HG02943 (cell line): ENCODE measurements around the gene SH3BP1.
"Not testable (repeated sequence)": the region's sequence is repeated elsewhere in the genome, so short reads cannot be mapped to it uniquely, and the experiment has no call there.

ENCODE experiments used
- ATAC-seq: cut with Tn5 transposase; IDR thresholded peaks from one replicate; pipeline ENCODE4 v1.9.1; 2021; ENCODE audit warnings: mild to moderate bottlenecking, low read depth, moderate library complexity; ENCODE audit not compliant: unreplicated experiment

SH3BP1 gene

DNA sequence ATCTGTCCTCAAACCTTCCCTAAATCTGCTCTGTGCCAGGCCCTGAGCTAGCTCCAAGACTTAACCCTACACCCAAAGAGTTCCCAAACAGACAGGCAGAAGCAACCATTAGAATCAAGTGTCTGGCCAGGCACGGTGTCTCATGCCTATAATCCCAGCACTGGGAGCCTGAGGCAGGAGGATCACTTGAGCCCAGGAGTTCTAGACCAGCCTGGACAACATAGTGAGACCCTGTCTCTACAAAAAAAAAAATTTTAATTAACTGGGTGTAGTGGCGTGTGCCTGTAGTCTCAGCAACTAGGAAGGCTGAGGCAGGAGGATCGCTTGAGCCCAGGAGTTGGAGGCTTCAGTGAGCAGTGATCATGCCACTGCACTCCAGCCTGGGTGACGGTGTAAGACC, 17.1 kb downstream of the SH3BP1 start:
- ATAC-seq = not testable (repeated sequence)

DNA sequence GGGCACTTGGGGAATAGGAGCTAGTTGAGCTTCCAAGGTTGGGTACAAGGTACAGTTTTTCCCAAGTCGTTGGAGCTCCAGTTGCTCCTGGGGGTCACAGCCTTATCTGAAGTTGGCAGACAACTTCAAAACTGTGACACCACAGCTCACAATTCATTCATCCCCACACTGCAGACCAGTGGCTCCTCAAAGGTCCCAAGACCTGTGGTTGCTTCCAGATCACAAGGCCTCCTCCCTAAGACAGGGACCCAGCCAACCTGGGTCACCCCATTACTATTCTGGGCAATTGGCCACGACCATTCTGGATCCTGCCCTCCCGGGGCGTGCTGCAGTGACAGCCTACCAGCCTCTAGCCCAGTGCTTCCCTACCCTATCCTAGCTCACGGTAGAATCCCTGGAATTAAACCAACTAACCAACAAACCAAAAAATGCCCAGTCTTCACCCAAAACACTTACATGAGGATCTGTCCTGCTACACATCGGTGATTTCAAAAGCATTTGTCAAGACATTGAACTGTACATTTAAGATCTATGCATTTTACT, 18.2 kb downstream of the SH3BP1 start:
- no peak for ATAC-seq

DNA sequence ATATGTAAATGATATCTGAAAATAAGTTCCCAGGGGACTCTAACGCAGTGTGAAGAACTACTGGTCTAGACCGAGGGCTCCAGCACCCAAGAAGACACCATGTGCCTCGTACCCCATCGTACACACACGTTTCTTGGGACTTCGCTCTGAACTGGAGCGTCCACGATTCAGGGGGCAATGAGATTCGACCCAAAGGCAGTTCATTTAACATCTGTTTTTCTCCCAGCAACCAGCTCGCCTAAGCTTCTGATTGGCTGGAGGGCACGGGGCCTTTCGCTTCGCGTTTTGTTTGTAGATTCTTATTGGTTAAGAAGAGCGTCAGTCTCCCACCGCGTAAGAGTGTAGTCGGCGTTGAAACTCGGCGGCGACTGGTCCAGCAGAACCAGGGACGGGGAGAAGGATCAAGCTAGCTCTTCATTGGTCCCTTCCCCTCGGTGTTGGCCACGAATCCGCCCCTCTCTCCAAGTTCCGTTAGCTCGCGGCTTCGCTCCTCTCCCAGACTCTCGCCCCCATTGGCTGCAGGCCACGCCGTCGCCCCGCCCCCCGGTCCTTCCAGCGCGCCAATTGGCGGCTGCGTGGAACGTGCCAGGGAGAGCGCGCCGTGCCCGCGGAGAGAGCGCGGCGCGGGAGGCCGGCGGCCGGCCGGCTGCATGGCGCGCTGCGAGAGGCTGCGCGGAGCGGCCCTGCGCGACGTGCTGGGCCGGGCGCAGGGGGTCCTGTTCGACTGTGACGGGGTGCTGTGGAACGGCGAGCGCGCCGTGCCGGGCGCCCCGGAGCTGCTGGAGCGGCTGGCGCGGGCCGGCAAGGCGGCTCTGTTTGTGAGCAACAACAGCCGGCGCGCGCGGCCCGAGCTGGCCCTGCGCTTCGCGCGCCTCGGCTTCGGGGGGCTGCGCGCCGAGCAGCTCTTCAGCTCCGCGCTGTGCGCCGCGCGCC, 18.9 kb downstream of the SH3BP1 start, which contains the start of gene PDXP:
Gene PDXP, plus strand, starts transcription at position 591 of the 933 bp plus-strand sequence. Its CDS starts 60 bp downstream, at position 651.
- peak; percentile 88 for ATAC-seq

DNA sequence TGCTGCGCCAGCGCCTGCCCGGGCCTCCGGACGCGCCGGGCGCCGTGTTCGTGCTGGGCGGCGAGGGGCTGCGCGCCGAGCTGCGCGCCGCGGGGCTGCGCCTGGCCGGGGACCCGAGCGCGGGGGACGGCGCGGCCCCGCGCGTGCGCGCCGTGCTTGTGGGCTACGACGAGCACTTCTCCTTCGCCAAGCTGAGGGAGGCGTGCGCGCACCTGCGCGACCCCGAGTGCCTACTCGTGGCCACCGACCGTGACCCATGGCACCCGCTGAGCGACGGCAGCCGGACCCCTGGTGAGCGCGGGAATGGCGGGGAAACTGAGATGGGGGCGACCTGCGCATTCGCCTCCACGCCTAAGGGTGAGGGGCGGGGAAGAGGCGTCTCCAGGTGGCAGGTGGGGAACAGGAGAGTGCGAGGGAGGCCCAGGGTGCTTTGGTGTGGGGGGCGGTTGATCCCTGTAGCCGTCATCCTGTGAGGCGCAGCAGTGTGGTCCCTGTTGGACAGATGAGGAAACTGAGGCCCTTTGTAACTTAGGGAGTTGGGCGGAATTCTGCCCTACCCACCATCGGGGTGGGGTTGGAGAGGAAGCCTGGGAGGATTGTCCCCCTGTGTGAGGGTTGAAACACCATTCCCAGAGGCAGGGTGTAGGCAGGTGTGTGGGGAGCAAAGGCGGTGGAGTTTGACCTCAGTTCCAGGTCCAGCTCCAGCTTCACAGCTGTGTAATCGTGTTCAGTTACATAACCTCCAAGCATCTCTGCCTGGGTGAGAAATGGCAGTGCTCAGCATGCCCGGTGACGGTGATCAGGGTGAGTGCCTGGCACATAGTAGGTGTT, 19.8 kb downstream of the SH3BP1 start:
- peak; percentile 17 for ATAC-seq

DNA sequence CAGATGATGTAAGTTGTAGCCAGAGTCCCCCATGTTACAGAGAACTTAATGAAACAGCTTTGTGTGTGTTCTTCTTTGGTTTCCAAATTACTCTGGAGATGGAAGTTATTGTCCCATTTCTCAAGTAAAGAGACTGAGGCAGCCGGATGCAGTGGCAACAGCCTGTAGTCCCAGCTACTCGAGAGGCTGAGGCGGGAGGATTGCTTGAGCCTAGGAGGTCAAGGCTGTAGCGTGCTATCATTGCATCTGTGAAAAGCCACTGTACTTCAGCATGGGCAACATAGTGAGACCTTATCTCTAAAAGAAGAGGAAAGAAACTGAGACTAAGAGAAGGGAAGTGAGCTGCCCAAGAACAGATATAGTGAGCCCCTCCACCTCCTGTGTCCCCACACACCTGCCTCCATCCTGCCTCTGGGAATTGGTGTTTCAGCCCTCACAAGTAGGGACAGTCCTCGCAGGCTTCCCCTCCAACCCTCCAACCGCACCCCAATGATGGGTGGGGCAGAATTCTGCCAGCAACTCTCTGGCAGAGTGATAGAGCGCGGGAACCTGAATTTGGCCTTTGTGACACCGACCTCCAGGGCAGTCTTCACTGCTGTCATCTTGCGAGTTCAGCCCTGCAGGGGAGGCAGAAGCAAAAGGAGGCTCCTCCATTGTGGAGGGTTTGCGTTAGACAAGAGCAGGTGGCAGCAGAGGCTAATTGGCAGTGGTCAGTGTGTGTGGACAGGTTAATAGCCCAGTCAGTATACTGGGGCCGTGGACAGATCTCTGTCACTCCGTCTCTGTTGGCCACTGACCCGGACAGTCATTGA, 20.6 kb downstream of the SH3BP1 start:
- no peak for ATAC-seq

DNA sequence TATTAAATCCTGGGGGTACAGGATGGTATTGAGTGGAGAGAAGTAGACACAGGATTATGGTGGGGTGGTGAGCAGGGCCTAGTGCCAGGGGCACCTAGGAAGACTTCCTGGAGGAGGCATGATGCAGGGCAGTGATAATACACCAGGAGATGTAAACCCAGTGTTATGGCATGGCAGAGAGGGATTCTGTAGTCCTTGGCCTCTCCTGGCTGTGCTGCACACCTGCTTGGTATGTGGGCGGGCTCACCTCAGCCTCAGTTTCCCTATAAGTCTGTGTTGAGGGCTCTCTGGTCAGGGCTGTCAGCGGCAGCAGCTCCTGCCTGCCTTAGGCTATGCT, 21.2 kb downstream of the SH3BP1 start:
- no peak for ATAC-seq

DNA sequence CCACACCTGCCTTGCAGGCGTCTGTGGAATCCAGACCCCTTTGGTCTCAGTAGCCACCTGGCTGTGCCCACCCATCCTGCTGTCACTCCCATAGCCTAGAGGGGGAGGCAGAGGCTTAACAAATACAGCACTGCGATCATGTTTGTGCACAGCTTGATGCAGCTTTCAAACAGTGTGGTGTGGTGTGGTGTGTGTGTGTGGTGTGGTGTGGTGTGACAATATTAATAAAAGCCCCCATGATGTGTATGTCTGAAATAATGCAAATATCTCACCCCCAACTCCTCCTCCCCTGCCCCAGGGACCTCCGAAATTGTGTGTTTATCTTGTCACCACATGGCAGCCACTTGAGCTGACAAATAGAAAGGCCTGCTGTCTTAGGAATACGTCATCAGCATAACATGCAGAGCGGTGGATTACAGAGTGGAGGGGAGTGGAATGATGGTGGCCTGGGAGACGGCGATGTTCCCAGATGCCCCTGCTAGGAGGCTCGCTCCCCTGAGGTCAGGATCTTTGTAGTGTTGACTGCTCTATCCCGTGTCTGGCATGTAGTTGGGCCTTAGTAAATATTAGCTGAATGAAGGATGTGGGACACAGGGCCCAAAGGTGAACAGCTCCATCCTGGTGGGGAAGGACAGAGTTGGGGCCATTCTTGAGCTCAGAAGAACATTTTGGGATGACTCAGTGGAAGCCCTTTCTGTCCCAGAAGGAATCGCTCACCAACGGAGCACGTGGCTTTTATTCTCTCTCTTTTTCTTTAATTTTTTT, 21.9 kb downstream of the SH3BP1 start:
- ATAC-seq = no peak

DNA sequence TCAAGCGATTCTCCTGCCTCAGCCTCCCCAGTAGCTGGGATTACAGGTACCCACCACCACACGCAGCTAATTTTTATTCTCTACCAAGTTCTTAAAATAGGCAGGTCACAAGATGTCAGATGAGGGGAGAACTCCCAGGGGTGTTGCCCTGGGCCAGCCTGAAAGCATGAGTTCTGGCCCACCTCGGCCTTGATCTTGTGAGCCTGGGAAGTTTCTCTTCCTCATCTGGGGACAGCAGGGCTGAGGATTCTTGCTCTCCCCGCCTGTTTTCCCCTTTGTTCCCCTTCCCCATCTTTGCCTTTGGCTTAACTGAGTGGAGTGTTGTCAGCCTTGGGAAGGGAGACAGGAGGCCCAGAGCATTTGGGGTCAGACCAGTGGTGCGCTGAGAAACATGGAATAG, 22.6 kb downstream of the SH3BP1 start:
- ATAC-seq = no peak

DNA sequence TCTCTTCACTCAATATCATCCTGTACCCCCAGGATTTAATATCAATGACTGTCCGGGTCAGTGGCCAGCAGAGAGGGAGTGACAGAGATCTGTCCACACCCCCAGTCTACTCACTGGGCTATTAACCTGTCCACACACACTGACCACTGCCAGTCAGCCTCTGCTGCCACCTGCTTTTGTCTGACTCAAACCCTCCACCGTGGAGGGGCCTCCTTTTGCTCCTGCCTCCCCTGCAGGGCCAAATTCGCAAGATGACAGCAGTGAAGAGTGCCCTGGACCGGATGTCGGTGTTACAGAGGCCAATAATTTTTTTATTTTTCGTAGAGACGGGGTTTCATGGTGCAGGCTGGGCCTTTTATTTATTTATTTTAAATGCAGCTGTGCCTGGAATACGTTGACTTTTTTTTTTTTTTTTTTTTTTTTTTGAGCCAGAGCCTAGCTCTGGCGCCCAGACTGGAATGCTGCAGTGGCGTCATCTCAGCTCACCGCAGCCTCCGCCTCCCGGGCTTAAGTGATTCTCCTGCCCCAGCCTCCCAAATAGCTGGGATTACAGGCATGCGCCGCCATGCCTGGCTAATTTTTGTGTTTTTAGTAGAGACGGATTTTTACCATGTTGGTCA, 24.2 kb downstream of the SH3BP1 start:
- no peak for ATAC-seq

DNA sequence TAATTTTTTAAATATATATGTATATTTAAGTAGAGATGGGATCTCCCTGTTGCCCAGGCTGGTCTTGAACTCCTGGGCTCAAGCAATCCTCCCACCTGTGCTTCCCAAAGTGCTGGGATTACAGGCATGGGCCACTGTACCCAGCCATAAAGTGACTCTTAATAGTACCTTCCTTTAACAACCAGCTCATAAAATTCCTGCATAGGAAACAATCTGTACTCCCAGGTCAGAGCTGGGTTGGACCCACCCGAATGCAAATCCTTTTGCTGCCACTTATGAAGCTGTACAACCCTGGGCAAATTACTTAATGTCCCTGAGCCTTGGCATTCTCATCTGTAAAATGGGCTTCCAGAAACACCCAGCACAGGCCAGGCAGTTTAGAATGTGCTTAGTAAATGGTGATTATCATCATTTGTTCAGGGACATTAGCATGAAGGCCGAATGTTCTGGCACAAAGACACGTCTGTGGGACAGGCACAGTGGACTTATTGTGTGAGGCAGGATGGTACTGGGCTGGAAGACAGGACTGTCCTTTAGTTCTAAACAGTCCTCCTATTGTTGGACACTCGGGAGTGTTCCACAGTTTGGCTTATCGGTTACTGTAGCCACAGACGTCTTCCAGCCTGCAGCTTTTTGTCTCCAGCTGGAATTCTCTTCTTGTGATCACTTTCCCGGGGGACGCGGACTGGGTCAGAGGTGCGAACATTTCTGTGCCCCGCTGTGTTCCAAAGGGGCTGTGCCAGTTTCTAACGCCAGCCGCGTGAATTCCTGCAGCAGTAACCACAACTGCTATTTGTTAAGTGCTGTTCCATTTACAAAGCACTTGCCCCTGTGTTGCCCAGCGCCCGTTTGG, 25.0 kb downstream of the SH3BP1 start:
- ATAC-seq = no peak

DNA sequence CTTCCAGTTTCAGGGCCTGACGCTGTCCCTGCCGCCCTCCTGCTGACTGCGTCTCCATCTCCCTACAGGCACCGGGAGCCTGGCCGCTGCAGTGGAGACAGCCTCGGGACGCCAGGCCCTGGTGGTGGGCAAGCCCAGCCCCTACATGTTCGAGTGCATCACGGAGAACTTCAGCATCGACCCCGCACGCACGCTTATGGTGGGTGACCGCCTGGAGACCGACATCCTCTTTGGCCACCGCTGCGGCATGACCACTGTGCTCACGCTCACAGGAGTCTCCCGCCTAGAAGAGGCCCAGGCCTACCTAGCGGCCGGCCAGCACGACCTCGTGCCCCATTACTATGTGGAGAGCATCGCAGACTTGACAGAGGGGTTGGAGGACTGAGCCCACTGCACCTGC, 26.0 kb downstream of the SH3BP1 start:
- no peak for ATAC-seq

DNA sequence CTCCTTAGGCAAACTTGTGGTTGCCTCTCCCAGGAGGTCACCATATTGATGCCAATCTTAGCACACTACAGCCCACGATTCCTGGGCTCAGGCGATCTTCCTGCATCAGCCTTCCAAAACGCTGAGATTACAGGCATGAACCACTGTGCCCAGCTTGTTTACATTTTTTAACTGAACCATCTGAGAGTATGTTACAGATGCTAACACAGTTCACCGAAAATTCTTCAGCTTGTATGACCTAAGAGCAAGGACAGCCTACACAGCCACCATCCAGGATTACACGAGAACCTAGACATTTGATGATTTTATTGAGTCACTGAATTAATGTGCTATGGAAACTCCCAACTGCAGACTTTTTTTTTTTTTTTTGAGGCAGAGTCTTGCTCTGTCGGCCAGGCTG, 30.1 kb downstream of the SH3BP1 start:
- no peak for ATAC-seq

DNA sequence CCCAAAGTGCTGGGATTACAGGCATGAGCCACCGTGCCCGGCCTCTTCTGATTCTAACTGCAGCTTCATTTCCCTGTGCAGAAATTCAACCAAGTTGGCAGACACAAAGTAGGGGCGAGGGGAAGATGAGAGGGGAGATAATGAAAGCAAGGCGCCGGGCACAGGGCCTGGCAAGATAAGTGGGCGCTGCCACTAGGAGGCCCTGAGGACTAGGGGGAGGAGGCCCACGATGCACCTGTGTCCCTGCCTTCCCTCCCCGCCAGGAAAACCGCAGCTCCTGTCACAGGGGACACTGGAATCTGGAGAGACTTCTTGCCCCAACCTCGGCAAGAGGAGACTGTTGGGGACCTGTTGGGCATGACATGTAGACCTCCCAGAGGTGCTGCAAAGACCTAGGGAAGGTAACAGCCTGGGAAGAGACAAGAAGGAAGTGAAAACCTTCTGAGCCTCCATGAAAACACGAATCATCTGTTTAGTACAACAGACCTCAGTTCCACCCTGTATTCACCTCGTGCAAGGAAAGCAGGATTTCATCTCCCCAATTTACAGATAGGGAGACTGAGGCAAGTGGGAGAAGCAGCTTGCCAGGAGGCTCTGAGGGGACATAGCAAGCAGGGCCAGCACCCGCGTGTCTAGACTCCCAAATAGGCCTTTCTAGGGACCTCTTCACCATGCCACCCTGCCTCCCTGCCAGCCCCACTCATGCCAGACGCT, 32.9 kb downstream of the SH3BP1 start:
- no peak for ATAC-seq

DNA sequence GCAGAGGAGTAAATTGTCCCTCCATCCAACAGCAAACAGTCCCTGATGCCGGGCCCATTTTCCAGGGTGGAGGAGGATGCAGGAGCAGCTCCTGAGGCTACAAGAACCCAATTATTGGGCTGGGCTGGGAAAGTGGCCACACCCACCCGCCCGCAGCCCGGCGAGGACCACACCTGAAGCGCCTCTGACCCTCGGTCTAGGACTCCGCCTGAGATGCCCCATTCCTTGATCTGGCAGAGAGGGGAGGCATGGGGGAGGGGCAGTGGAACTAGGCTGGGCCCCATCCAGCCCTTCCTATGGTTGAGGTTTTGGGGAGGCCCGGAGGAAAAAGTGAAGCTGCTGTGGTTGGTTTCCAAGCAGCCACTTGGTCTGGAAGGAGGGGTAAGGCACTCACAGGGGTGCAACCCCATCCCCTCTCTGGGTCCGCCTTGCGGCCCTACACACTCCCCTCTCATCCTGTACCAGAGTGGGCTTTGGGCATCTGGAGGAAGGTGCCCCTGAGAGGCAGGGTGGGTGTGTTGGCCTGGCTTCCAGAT, 33.5 kb downstream of the SH3BP1 start:
- no peak for ATAC-seq

DNA sequence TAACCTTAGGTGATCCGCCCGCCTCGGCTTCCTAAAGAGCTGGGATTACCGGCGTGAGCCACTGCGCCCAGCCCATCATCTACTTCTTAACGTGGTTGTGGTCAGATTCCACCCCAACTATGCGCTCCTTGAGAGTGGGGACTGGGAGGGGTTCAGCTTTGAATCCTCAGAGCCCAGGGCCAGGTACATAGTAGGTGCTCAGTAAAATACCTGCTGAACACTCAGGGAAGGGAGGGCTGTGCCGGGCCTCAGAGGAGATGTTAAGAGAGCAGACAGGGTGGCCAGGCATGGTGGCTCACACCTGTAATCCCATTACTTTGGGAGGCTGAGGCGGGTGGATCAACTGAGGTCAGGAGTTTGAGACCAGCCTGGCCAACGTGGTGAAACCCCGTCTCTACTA, 34.8 kb downstream of the SH3BP1 start:
- no peak for ATAC-seq

DNA sequence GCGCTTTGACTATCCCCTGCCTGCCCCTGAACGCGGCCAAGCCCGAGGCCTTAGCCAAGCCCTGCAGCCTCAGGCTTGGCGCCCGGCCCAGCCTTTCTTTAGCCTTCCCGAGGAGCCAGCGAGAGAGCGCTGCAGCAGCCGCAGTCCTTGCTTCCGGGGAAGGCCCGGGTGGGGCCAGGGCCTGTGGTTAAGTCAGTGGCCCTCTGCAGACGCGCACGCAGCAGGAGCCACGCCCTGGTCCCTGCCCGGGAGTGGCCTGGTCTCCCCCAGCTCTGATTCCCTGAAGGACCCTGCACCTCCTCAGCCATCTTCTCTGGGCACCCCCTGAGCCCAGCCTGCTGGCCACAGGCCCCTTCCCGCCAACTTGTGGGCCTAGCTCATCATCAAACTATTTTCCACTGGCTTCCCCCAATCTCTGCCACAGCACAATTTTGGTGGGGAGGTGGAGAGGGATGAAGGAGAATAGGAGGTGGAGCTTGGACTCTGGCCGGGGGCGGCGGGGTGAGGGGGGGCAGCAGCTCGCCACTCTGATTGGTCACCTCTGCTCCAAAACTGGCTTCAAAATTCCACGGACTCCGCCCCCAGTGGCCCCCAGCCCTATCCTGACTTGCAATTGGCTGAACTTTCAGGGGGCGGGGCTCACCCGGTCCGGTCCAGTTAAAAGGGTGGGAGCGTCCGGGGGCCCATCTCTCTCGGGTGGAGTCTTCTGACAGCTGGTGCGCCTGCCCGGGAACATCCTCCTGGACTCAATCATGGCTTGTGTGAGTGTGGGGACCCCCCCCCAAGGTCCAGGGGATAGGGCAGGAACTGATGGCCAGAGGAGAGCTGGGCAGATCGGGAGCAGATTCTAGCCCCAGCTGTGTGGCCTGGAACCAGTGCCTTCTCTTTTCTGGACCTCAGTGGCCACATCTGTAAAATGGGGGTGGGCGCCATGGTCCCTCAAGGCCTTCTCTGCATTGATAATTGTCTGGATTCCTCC, 35.8 kb downstream of the SH3BP1 start, which contains the start of gene LGALS1:
Gene LGALS1, plus strand, starts transcription at position 686 of the 979 bp plus-strand sequence. Its CDS starts 67 bp downstream, at position 753.
- ATAC-seq = no peak
